ENCODE data around the gene SLC9A8.

Gene SLC9A8

DNA sequence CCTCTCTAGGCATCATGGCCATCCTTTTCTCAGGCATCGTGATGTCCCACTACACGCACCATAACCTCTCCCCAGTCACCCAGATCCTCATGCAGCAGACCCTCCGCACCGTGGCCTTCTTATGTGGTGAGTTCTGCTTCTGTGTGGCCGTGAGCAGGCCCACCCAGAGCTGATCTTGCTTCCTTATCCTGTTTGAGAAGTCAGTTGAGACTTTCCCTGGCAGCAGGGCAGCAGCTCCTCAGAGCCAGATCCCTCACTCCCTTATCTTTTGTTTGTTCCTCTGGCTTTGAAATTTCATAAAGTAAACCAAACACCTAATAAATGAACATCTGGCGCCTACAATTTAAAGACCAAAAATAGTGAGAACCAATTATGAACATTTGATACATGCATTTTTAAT lies 62.1 kb downstream of the SLC9A8 start:
- no peaks in the 10 kb centered on the region for H3K4me1 Mint-ChIP-seq
- DNase-seq (no peak), ATAC-seq (replicated peaks) (no peak)
- H3K9me3 Mint-ChIP-seq = no peaks in the 10 kb centered on the region
- no peak overlapping the region for H3K4me3 Mint-ChIP-seq
- H3K27ac Mint-ChIP-seq = no peak overlapping the region
- no peaks in the 10 kb centered on the region for H3K27me3 Mint-ChIP-seq
- H3K36me3 Mint-ChIP-seq = peaks cover 21 to 32% of the 10 kb centered on the region in 2 donors

DNA sequence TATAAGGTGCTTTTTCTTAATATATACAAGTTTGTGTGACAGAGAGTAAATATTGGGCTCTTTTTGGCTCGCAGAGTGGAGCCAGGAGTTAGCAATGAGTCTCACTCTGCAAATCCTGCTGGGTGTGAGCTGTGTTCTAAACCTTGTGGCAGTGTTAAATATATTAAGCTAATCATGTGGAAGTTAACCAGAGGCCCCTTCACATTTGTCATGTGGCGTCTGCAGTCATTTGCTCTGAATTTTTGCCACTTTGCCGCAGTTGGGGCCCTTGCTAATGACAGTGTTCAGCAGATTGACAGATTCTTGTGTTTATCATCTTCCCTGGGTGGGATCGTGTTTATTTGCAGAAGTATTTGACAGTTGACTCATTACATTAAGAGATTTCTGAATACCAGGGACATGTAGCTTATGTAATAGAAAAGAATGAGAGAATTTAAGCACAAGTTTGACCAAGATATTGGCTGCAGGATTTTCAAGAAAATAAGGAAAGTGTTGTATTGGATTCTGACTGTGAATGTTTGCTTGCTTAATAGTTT lies 64.8 kb downstream of the SLC9A8 start:
- Mint-ChIP-seq H3K27ac (no peak overlapping the region), H3K9me3 (no peaks in the 10 kb centered on the region), H3K4me3 (no peak overlapping the region), H3K36me3 (peaks cover 27 to 44% of the 10 kb centered on the region in 2 donors), H3K4me1 (no peaks in the 10 kb centered on the region), H3K27me3 (no peaks in the 10 kb centered on the region)
- ATAC-seq (replicated peaks) = no peak
- DNase-seq = no peak

DNA sequence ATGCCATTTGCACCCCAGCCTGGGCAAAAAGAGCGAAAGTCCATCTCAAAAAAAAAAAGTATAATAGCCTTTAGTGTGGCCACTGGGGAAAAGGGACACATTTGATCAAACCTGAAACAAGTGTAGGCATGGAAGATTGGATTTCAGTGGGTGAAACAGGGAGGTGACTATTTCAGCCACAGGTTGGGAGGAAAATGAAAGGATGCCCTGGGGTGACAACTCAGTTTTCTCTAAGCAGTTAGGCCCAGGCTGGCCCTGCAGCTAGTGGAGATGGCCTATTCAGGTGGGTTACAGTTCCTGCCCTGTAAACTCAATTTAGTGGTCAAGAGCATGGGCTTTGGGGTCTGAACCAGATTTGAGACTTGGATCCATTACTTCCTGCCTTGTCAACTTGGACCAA lies 66.3 kb downstream of the SLC9A8 start:
- Mint-ChIP-seq H3K27me3 (no peaks in the 10 kb centered on the region), H3K9me3 (no peaks in the 10 kb centered on the region), H3K27ac (no peak overlapping the region), H3K36me3 (peaks cover 36 to 55% of the 10 kb centered on the region in 2 donors), H3K4me3 (no peak overlapping the region), H3K4me1 (no peaks in the 10 kb centered on the region)
- no peak for ATAC-seq (replicated peaks)
- no peak for DNase-seq

DNA sequence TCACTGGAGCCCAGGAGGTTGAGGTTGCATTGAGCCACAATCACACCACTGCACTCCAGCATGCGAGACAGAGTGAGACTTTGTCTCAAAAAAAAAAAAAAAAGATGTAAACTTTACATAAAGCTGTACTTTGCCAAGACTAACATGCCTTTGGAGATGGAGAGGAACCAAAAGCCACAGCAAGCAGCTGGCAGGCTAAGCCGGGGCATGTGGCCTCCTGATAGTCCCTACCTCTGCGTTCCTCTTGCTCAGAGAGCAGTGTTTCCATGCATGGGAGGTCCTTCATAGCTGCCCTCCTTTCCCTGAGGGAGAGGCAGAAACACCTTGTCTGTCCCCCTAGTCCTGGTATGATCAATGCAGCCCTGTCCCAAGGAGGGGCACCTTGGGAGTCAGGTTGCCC lies 67.5 kb downstream of the SLC9A8 start:
- H3K36me3 Mint-ChIP-seq = peaks cover 35 to 55% of the 10 kb centered on the region in 2 donors
- no peaks in the 10 kb centered on the region for H3K4me1 Mint-ChIP-seq
- H3K4me3 Mint-ChIP-seq = no peak overlapping the region
- H3K9me3 Mint-ChIP-seq = no peaks in the 10 kb centered on the region
- no peak for ATAC-seq (replicated peaks)
- DNase-seq = no peak
- no peak overlapping the region for H3K27ac Mint-ChIP-seq
- no peaks in the 10 kb centered on the region for H3K27me3 Mint-ChIP-seq

DNA sequence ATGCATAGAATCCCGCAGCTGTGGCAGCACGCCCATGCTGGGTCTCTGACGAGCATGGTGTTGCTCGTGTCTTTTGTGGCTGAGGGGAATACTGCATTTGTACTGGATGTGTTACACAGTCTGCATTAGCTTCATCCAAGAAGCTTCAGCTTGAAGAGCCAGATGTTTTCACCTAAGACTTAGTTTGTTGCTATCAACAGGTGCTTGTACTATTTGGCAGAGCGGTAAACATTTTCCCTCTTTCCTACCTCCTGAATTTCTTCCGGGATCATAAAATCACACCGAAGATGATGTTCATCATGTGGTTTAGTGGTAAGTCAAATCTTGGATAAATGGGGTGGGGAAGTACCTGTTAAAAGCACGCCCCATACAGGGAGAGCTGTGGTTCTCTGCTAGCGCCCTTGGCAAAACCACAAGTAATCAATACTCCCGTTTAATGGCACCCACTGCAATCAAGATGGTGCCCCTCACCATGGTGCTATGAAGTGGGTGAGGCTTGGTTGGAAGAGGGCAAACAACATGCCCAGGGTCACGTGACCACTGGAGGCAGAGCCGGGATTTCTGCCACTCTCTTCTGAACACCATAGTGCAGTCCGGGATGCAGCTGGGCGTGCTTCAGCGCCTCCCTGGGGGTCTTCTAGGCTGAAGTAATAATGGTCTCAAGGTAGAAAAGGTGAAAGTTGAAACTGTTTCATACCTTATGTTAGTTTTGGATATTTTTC lies 68.3 kb downstream of the SLC9A8 start:
- DNase-seq (no peak), ATAC-seq (replicated peaks) (no peak)
- Mint-ChIP-seq H3K27ac (no peak overlapping the region), H3K4me1 (no peaks in the 10 kb centered on the region), H3K4me3 (no peak overlapping the region), H3K36me3 (peaks cover 31 to 49% of the 10 kb centered on the region in 2 donors), H3K9me3 (no peaks in the 10 kb centered on the region), H3K27me3 (no peaks in the 10 kb centered on the region)

DNA sequence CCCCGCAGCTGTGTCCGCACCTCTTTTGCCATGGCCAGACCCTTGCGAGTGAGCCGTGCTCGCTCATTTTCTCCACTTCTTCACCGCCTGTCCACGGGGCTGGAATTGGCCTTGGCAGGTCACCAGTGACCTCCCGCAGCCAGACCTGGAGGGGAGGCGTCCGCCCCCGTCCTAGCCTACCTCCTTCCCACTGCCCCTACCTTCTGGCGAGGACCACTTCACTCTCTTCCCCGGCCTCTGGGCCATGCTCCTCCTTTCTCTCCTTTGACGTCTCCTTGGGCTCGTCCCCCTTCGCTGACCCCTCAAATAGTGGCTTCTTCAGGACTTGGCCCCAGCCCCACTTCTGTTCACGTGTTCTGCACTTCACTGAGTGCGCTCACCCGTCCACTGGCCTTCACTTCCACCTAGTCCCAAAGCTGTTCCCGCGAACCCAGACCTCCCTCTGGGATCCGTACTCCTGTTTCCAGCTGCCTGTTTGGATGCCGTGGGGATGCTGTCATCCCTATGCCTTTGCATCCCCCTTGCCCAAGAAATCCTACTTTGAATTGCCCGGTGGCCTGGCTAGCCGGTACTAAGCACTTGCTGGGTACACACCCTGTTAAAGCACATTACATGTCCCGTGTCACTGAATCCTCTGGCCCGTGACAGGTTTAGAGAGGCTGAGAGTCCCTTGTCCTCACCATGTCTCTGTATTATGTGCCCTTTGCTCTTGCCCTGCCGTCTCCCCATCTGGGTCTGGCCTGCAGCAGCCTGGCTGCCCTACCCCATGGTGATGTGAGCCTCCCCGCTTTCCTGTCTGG lies 69.7 kb downstream of the SLC9A8 start:
- peaks cover 2% of the 10 kb centered on the region in 2 donors for H3K4me1 Mint-ChIP-seq
- H3K9me3 Mint-ChIP-seq = no peaks in the 10 kb centered on the region
- H3K27ac Mint-ChIP-seq = peak overlapping the region; percentile 32
- no peak overlapping the region for H3K4me3 Mint-ChIP-seq
- ATAC-seq (replicated peaks) (no peak), DNase-seq (no peak)
- H3K27me3 Mint-ChIP-seq = no peaks in the 10 kb centered on the region
- peaks cover 36 to 58% of the 10 kb centered on the region in 2 donors for H3K36me3 Mint-ChIP-seq

DNA sequence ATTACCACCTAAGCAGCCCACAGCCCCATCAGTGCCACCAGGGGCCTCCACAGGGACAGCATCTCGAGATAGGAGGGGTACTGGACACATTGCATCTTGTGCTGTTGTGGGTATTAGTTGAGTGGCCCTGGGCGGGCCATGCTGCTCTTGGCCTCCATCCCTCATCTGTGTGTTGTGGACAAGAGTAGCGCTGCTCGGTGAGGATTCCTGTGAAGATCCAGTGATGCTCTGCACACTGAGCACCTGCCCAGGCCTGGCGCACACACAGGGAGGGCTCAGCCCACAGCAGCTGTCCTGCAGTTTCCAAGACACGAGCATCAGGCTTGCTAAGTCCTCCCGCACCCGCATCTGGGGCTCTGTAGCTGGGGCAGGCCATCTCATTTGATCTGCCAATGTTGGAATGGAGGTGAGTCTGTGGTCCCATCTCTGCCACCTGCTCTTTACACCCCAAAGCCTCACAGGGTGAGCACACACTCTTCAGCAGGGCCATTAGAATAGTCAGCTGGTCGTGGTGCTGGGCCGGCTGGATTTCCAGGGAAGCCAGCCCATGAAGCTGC lies 70.7 kb downstream of the SLC9A8 start:
- Mint-ChIP-seq H3K36me3 (peaks cover 42 to 58% of the 10 kb centered on the region in 2 donors), H3K27me3 (no peaks in the 10 kb centered on the region), H3K27ac (peak overlapping the region; percentile 51), H3K9me3 (no peaks in the 10 kb centered on the region), H3K4me1 (peaks cover 6 to 10% of the 10 kb centered on the region in 2 donors), H3K4me3 (no peak overlapping the region)
- ATAC-seq (replicated peaks) = no peak
- DNase-seq = no peak

DNA sequence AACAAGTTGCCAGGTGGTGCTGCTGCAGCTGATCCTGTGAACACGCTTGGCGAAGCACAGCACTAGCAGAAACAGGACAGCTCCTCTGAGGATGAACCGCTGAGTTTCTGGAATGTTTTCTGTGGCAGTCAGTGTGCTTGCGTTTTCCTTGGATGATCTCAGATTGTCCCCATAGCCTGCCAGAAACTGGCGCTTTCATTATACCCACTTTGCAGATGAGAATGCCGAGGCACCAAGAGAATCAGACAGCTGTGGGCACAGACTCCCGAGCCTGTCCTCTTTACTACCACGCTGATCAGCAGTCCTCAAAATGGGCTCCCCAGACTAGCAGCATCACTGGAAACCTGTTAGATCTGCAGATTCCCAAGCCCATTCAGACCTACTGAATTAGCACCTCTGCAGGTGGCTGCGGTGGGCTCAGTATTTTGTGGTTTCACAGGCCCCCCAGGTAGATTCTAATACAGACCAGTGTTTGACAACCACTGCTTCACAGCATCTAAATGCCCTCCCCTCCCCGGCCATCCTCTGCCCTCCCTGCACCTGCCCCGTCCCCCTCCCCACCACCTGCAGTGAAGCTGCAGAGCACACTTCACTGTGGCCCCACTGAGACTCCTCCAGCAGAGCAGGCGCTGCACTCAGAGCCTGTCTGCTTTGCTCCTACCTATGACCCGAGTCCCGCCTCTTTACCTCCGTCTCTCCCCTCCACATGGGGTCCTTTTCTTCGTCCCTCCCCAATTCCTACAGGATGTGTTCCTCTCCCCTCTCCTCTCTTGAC lies 73.1 kb downstream of the SLC9A8 start:
- peak overlapping the region; percentile 63 for H3K27ac Mint-ChIP-seq
- peaks cover 46 to 69% of the 10 kb centered on the region in 2 donors for H3K36me3 Mint-ChIP-seq
- DNase-seq = no peak
- ATAC-seq (replicated peaks) = no peak
- no peaks in the 10 kb centered on the region for H3K9me3 Mint-ChIP-seq
- no peak overlapping the region for H3K4me3 Mint-ChIP-seq
- peaks cover 14 to 18% of the 10 kb centered on the region in 2 donors for H3K4me1 Mint-ChIP-seq
- no peaks in the 10 kb centered on the region for H3K27me3 Mint-ChIP-seq

DNA sequence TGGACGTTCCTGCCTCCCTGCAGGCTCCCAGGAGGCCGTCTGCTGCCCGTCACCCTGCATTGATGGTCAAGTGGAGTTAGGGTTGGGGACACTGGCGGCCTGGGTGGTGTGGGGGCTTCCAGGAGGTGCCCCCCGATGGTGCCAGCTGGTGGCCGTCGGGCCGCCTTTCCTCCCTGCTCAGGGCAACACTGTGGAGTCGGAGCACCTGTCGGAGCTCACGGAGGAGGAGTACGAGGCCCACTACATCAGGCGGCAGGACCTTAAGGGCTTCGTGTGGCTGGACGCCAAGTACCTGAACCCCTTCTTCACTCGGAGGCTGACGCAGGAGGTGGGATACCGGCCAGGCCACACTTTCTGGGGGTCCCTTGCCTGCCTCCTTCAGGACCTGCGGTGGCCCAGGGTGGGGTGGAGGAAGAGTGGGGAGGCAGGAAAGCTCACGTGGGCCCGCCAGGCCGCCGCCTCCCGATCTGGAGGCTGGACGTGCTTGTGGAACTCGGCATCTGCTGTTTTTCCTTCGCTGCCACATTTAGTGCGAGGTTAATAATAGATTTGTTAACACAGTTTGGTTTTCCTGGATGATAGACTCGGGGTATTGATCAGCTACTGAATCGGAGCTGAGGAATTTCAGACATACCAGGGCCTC lies 74.1 kb downstream of the SLC9A8 start:
- H3K4me3 Mint-ChIP-seq = no peak overlapping the region
- H3K27me3 Mint-ChIP-seq = no peaks in the 10 kb centered on the region
- peaks cover 14 to 18% of the 10 kb centered on the region in 2 donors for H3K4me1 Mint-ChIP-seq
- no peak for DNase-seq
- H3K9me3 Mint-ChIP-seq = no peaks in the 10 kb centered on the region
- ATAC-seq (replicated peaks) = no peak
- peaks cover 46 to 65% of the 10 kb centered on the region in 2 donors for H3K36me3 Mint-ChIP-seq
- no peak overlapping the region for H3K27ac Mint-ChIP-seq

DNA sequence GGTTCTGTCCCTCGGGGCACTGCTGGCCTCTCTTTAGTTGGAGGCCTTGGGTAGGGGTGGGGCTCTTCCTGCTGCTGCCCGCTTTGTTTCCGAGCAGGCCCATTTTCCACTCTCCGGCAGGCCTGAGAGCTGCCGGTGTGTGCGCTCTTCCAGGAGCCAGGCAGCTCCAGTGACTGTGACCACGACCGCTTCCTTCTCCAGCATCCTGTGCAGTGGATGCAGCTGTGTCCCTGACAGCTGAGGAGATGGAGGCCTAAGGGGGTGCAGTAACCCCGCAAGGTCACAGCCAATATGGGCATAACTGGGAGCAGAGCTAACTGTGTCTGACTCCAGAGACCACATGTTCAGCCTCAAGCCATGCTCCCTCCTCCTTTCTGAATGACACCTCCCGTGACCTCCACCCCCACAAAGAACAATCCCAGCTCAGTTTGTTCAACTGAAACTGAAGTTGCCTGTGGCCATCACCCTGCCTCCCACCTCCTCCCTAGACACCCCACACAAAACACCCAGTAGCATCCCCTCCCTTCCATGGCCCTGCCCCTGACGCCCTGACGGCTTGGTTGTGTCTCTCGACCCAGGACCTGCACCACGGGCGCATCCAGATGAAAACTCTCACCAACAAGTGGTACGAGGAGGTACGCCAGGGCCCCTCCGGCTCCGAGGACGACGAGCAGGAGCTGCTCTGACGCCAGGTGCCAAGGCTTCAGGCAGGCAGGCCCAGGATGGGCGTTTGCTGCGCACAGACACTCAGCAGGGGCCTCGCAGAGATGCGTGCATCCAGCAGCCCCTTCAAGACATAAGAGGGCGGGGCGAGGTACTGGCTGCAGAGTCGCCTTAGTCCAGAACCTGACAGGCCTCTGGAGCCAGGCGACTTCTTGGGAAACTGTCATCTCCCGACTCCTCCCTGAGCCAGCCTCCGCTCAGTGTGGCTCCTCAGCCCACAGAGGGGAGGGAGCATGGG lies 74.9 kb downstream of the SLC9A8 start:
- H3K36me3 Mint-ChIP-seq = peaks cover 42 to 57% of the 10 kb centered on the region in 2 donors
- no peak overlapping the region for H3K27ac Mint-ChIP-seq
- DNase-seq (no peak), ATAC-seq (replicated peaks) (no peak)
- H3K27me3 Mint-ChIP-seq = no peaks in the 10 kb centered on the region
- H3K4me1 Mint-ChIP-seq = peaks cover 14 to 18% of the 10 kb centered on the region in 2 donors
- no peak overlapping the region for H3K4me3 Mint-ChIP-seq
- H3K9me3 Mint-ChIP-seq = no peaks in the 10 kb centered on the region

DNA sequence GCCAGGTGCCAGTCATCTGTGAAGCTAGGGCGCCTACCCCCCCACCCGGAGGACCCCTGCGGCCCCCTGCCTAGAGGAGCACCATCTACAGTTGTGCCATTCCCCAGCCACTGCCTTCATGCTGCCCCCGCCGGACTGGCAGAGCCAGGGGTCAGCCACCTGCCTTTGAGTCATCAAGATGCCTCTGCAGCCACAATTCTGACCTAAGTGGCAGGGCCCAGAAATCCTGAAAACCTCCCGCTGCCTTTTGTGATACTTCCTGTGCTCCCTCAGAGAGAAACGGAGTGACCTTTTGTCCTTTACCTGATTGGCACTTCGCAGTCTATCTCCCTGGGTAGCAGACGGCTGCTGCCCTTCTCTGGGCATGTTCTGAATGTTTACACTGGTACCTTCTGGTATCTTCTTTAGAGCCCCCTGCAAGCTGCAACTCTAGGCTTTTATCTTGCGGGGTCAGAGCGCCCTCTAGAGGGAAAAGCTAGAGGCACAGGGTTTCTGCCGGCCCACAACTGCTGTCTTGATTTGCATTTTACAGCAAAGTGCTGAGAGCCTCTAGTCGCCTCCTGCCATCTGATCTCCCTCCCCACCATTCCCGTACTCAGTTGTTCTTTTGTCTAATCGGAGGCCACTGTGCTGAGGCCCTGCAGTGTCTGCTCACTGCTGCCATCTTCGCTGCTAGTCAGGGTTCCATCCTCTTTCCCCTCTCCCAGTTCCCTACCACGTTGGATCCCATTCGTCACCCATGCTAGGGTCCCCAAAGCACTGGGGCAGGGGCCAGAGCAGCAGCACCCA lies 75.8 kb downstream of the SLC9A8 start:
- Mint-ChIP-seq H3K4me3 (no peak overlapping the region), H3K27ac (no peak overlapping the region), H3K36me3 (peaks cover 39 to 50% of the 10 kb centered on the region in 2 donors), H3K9me3 (no peaks in the 10 kb centered on the region), H3K27me3 (no peaks in the 10 kb centered on the region), H3K4me1 (peaks cover 17 to 19% of the 10 kb centered on the region in 2 donors)
- DNase-seq (peak; percentile 27), ATAC-seq (replicated peaks) (peak; percentile 76 to 79)

Measured in stimulated activated naive B cell treated with anti-CD40 and anti-IgM and Interleukin-4, amounts not matched to agents 10 μg/mL and 1 μg/mL and 100 μg/mL, for 72 hours (primary cell).